HepG2 (cell line): ENCODE data around the gene NPB. TPM values are rescaled to one million over a fixed set of nuclear protein-coding genes. Genes with fewer than 3 reads are reported as not detected.

Experiments used
- JDP2 ChIP-seq: sonication (generic); formaldehyde crosslinking; IDR thresholded peaks from 2 replicates; pipeline ENCODE4 v1.8.1; 2022; ENCODE audit warnings: missing genetic modification reagents, borderline replicate concordance
- PCBP1 ChIP-seq: fragments of 200-400 bp; formaldehyde crosslinking; IDR thresholded peaks from 2 replicates; pipeline ENCODE4 v1.6.1; 2017; ENCODE audit warnings: mild to moderate bottlenecking, low read depth, low read length, borderline replicate concordance
- ZNF230 ChIP-seq: sonication (generic); formaldehyde crosslinking; IDR thresholded peaks from 2 replicates; pipeline ENCODE4 v1.4.0; 2020; ENCODE audit warnings: mild to moderate bottlenecking, missing genetic modification reagents
- ZNF256 ChIP-seq: sonication (generic); formaldehyde crosslinking; conservative IDR thresholded peaks from 2 replicates; pipeline ENCODE4 v1.4.0; 2020; ENCODE audit warnings: missing genetic modification reagents
- ZNF282 ChIP-seq: fragments of 450-650 bp; IDR thresholded peaks from 2 replicates; pipeline ENCODE4 v1.6.1; 2018; ENCODE audit not compliant: partially characterized antibody
- ZNF567 ChIP-seq: sonication (generic); formaldehyde crosslinking; IDR thresholded peaks from 2 replicates; pipeline ENCODE4 v1.8.1; 2023; ENCODE audit warnings: mild to moderate bottlenecking, missing genetic modification reagents, borderline replicate concordance
- ZNF577 ChIP-seq: sonication (generic); formaldehyde crosslinking; IDR thresholded peaks from 2 replicates; pipeline ENCODE4 v1.4.0; 2020; ENCODE audit warnings: mild to moderate bottlenecking, low read depth, missing genetic modification reagents, borderline replicate concordance
- ZNF615 ChIP-seq: sonication (generic); formaldehyde crosslinking; IDR thresholded peaks from 2 replicates; pipeline ENCODE4 v1.5.0; 2020; ENCODE audit warnings: mild to moderate bottlenecking, missing genetic modification reagents, borderline replicate concordance
- ZNF629 ChIP-seq: sonication (generic); formaldehyde crosslinking; conservative IDR thresholded peaks from 2 replicates; pipeline ENCODE4 v1.5.0; 2020; ENCODE audit warnings: missing genetic modification reagents
- polyA plus RNA-seq, 8 experiments: library from polyadenylated mRNA; depleted of rRNA in 3 of 8; stranded (reverse) in 7 of 8; unstranded in 1 of 8; fragments of >200 nt; fragmentation: Illumina TruSeq in 4 of 8; extraction: Trizol in 4 of 8; gene quantifications; 2 replicates each; pipeline versions ENCODE4 v1.2.1 to v1.2.3, GENCODE V29; 2011 to 2016; ENCODE audit warnings: low read depth in 4 of 8, missing spikeins in 1 of 8, mixed read lengths in 1 of 8; ENCODE audit not compliant: insufficient read depth in 1 of 8
- total RNA-seq, 5 experiments: library from RNA; depleted of rRNA; stranded (reverse); fragments of >200 nt; fragmentation: Illumina TruSeq; extraction: Trizol; gene quantifications; 2 replicates each; pipeline ENCODE4 v1.2.3, GENCODE V29; 2016; ENCODE audit warnings: low read depth in 1 of 5
- TF ChIP-seq, protein P1 (sequence below): sonication (generic); formaldehyde crosslinking; IDR thresholded peaks from 2 replicates; pipeline ENCODE4 v1.8.1; 2022; ENCODE audit warnings: low read depth, mild to moderate bottlenecking, missing genetic modification reagents
- TF ChIP-seq, protein P2 (sequence below), 2 experiments: fragments of 450-650 bp in 1 of 2; sonication (generic) in 1 of 2; formaldehyde crosslinking in 1 of 2; IDR thresholded peaks; 2 replicates each; pipeline versions ENCODE4 v1.6.1 to v1.8.0; 2016 to 2022; ENCODE audit warnings: antibody characterized with exemption in 1 of 2, mild to moderate bottlenecking in 1 of 2, missing genetic modification reagents in 1 of 2
- TF ChIP-seq, protein P3 (sequence below): sonication (generic); formaldehyde crosslinking; IDR thresholded peaks from 2 replicates; pipeline ENCODE4 v1.8.1; 2023; ENCODE audit warnings: mild to moderate bottlenecking, missing genetic modification reagents, borderline replicate concordance
- TF ChIP-seq, protein P4 (sequence below): sonication (generic); formaldehyde crosslinking; IDR thresholded peaks from 2 replicates; pipeline ENCODE4 v1.5.0; 2020; ENCODE audit warnings: mild to moderate bottlenecking, missing genetic modification reagents

NPB gene
- total and polyA plus RNA-seq, 2 of the 13 experiments (the other 11 are each of a cell fraction or from before 2014, with no cell fraction given): 0.11 to 0.93 TPM

- TF ChIP-seq JDP2: no peak; the same call in 1 of the 2 replicates
- TF ChIP-seq ZNF282: no peak
- TF ChIP-seq, protein P1, sequence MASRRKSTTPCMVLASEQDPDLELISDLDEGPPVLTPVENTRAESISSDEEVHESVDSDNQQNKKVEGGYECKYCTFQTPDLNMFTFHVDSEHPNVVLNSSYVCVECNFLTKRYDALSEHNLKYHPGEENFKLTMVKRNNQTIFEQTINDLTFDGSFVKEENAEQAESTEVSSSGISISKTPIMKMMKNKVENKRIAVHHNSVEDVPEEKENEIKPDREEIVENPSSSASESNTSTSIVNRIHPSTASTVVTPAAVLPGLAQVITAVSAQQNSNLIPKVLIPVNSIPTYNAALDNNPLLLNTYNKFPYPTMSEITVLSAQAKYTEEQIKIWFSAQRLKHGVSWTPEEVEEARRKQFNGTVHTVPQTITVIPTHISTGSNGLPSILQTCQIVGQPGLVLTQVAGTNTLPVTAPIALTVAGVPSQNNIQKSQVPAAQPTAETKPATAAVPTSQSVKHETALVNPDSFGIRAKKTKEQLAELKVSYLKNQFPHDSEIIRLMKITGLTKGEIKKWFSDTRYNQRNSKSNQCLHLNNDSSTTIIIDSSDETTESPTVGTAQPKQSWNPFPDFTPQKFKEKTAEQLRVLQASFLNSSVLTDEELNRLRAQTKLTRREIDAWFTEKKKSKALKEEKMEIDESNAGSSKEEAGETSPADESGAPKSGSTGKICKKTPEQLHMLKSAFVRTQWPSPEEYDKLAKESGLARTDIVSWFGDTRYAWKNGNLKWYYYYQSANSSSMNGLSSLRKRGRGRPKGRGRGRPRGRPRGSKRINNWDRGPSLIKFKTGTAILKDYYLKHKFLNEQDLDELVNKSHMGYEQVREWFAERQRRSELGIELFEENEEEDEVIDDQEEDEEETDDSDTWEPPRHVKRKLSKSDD (CRISPR knock-in tag): 0 out of 2 replicates have a peak, but pooled peaks have one; percentile 20
- TF ChIP-seq, protein P2, sequence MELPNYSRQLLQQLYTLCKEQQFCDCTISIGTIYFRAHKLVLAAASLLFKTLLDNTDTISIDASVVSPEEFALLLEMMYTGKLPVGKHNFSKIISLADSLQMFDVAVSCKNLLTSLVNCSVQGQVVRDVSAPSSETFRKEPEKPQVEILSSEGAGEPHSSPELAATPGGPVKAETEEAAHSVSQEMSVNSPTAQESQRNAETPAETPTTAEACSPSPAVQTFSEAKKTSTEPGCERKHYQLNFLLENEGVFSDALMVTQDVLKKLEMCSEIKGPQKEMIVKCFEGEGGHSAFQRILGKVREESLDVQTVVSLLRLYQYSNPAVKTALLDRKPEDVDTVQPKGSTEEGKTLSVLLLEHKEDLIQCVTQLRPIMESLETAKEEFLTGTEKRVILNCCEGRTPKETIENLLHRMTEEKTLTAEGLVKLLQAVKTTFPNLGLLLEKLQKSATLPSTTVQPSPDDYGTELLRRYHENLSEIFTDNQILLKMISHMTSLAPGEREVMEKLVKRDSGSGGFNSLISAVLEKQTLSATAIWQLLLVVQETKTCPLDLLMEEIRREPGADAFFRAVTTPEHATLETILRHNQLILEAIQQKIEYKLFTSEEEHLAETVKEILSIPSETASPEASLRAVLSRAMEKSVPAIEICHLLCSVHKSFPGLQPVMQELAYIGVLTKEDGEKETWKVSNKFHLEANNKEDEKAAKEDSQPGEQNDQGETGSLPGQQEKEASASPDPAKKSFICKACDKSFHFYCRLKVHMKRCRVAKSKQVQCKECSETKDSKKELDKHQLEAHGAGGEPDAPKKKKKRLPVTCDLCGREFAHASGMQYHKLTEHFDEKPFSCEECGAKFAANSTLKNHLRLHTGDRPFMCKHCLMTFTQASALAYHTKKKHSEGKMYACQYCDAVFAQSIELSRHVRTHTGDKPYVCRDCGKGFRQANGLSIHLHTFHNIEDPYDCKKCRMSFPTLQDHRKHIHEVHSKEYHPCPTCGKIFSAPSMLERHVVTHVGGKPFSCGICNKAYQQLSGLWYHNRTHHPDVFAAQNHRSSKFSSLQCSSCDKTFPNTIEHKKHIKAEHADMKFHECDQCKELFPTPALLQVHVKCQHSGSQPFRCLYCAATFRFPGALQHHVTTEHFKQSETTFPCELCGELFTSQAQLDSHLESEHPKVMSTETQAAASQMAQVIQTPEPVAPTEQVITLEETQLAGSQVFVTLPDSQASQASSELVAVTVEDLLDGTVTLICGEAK (IDR thresholded peaks at IDR 0.05): no peak
- TF ChIP-seq, protein P2 (CRISPR knock-in tag; IDR thresholded peaks at IDR 0.05): no peak
- no peak for TF ChIP-seq ZNF256
- TF ChIP-seq ZNF567 (CRISPR knock-in tag): no peak
- TF ChIP-seq ZNF629: no peak
- no peak for TF ChIP-seq ZNF615 (CRISPR knock-in tag)
- TF ChIP-seq ZNF230 (CRISPR knock-in tag): no peak
- TF ChIP-seq PCBP1: no peak
- TF ChIP-seq, protein P3, sequence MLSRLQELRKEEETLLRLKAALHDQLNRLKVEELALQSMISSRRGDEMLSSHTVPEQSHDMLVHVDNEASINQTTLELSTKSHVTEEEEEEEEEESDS (CRISPR knock-in tag): no peak
- no peak for TF ChIP-seq ZNF577
- TF ChIP-seq, protein P4, sequence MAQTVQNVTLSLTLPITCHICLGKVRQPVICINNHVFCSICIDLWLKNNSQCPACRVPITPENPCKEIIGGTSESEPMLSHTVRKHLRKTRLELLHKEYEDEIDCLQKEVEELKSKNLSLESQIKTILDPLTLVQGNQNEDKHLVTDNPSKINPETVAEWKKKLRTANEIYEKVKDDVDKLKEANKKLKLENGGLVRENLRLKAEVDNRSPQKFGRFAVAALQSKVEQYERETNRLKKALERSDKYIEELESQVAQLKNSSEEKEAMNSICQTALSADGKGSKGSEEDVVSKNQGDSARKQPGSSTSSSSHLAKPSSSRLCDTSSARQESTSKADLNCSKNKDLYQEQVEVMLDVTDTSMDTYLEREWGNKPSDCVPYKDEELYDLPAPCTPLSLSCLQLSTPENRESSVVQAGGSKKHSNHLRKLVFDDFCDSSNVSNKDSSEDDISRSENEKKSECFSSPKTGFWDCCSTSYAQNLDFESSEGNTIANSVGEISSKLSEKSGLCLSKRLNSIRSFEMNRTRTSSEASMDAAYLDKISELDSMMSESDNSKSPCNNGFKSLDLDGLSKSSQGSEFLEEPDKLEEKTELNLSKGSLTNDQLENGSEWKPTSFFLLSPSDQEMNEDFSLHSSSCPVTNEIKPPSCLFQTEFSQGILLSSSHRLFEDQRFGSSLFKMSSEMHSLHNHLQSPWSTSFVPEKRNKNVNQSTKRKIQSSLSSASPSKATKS: no peak
These were observed 15.7 kb downstream of the NPB start, which contains the start of gene SIRT7 (continued) for GRCh38 chr17:81917565-81918332.
